Heart right ventricle (tissue), 16 donors: ENCODE results near the gene PCNP. TPM values are rescaled to one million over a fixed set of nuclear protein-coding genes. Genes with fewer than 3 reads are reported as not detected.

Experiments
- ATAC-seq, 8 donors: fragments of 200-7000 bp; cut with Tn5 transposase; one replicate each; pipeline ENCODE4 v1.9.1; 2020; ENCODE audit warnings: mild to moderate bottlenecking in 8 of 8, moderate library complexity in 8 of 8, moderate number of reproducible peaks in 1 of 8
- DNase-seq, 2 donors: peaks; one replicate each; pipeline ENCODE4 v3.0.0-alpha.2; 2020
- H3K27ac ChIP-seq, 10 donors: fragments of 200-600 bp; sonication (generic) in 2 of 10; one replicate each; pipeline versions ENCODE4 v1.5.0 to v1.8.0; 2020 to 2022; ENCODE audit warnings: mild to moderate bottlenecking in 3 of 10
- H3K27me3 ChIP-seq, 7 donors: fragments of 200-600 bp; one replicate each; pipeline ENCODE4 v1.8.0; 2021 to 2022; ENCODE audit warnings: mild to moderate bottlenecking in 2 of 7
- H3K36me3 ChIP-seq, 9 donors: fragments of 200-600 bp; sonication (generic) in 1 of 9; one replicate each; pipeline versions ENCODE4 v1.5.0 to v1.8.0; 2020 to 2022; ENCODE audit warnings: mild to moderate bottlenecking in 2 of 9
- H3K4me1 ChIP-seq, 9 donors: fragments of 200-600 bp; sonication (generic) in 1 of 9; one replicate each; pipeline versions ENCODE4 v1.5.0 to v1.8.0; 2020 to 2022; ENCODE audit warnings: mild to moderate bottlenecking in 4 of 9
- H3K4me3 ChIP-seq, 10 donors: fragments of 200-600 bp; sonication (generic) in 2 of 10; one replicate each; pipeline versions ENCODE4 v1.5.0 to v1.8.0; 2020 to 2022; ENCODE audit warnings: mild to moderate bottlenecking in 7 of 10, moderate library complexity in 2 of 10
- H3K9me3 ChIP-seq, 11 donors: fragments of 200-600 bp in 10 of 11; sonication (generic) in 2 of 11; one replicate each; pipeline versions ENCODE4 v1.5.0 to v1.8.0; 2013 to 2022; ENCODE audit warnings: mild to moderate bottlenecking in 2 of 11, control low read depth in 1 of 11, moderate library complexity in 1 of 11
- CTCF ChIP-seq, 9 donors: fragments of 200-600 bp; sonication (generic) in 2 of 9; IDR thresholded peaks; one replicate each; pipeline versions ENCODE4 v1.5.0 to v1.8.0; 2021 to 2022; ENCODE audit warnings: antibody characterized with exemption in 9 of 9, mild to moderate bottlenecking in 5 of 9, moderate library complexity in 1 of 9
- WGBS, 2 donors: extraction: QIAGEN DNeasy Blood & Tissue Kit; methylation state at CpG; one replicate each; pipeline ENCODE4 v1.1.7; 2013; ENCODE audit warnings: inconsistent platforms in 1 of 2; 5-methylcytosine and 5-hydroxymethylcytosine counted together
- intact Hi-C, 10 donors: fragments of 100-400 bp; cut with DNase I; formaldehyde crosslinking; loops; one replicate each; pipeline versions ENCODE4 v1.11.1 to v1.14.2; 2022
- polyA plus RNA-seq, 2 donors: library from polyadenylated mRNA; stranded (reverse); fragments of 200-250 nt; gene quantifications; one replicate each; pipeline ENCODE4 v1.2.3, GENCODE V29; 2013
- total RNA-seq, 10 donors: library from RNA; stranded (reverse); fragmentation: NEBNext Ultra II Directional in 3 of 10; extraction: Animal tissue kit (Norgen Biotek cat#: 25700) in 3 of 10; gene quantifications; one replicate each; pipeline versions ENCODE4 v1.2.1 to v1.2.4, GENCODE V29; 2021 to 2023
- donor health status: Arrhythmogenic right ventricular cardiomyopathy.
- donor health status: ischemic (EF 13 %, LVEDD 7.1; RV severe dilation, severe dysfunction).
- donor health status: healthy with polysubstance abuse.
- donor health status: DM: no; HTN: yes; CAD: no.
- donor health status: DM: no; HTN: no; CAD: no.
- donor health status: ischemic (EF 25% LVEDD 6.9; RV normal size, moderate dysfunction).
- donor health status: ischemic (EF 25% LVEDD 5.7; RV mildly dilated, moderate dysfunction).
- donor health status: healthy.
- donor health status: DM: yes; HTN: yes; CAD: no.
- donor health status: Ischemic cardiomyopathy.
- donor health status: ischemic (EF 35%, LVEDD 5.7; RV mildly dilated, moderate dysfunction).
- donor health status: nonischemic (EF 11% LVEDD 7.7; RV severe dilation, severe dysfunction).
- donor health status: DM: yes; HTN: yes; CAD: no.
- donor health status: PGD.
- donor health status: ischemic (EF 29% LVEDD 5.4; RV normal size, mild dysfunction).
- donor health status: nonischemic (EF 23%, LVEDD 6.1; RV moderate dilation, normal function).

Gene PCNP
- total and polyA plus RNA-seq, 12 donors, result 64.3 to 145 (median 121) TPM

GRCh38 chr3:101571028-101571895 is 2.7 kb upstream of the PCNP start:
- intact Hi-C loops, result loop anchor here in 7 of 10 donors (5.0 to 10.0 kb wide), 6 partner anchors 56 to 116 kb away; partner anchors contain the start of genes SENP7 (in 4 of the 7), RPL24 (in 1 of the 7) and ZBTB11 (in 1 of the 7)
- TF ChIP-seq CTCF (IDR thresholded peaks at IDR 0.05), result no peak

GRCh38 chr3:101574388-101575112 is 570 bp downstream of the PCNP start:
- Histone ChIP-seq H3K4me3 (peak overlapping the region; percentile 75 to 93 (median 92)), H3K27me3 (no peaks in the 10 kb centered on the region), H3K27ac (peak overlapping the region; percentile 94 to 99 (median 98)), H3K36me3 (peaks cover 0 to 23% (median 11%) of the 10 kb centered on the region in 9 donors), H3K4me1 (peaks cover 3 to 56% (median 48%) of the 10 kb centered on the region in 9 donors), H3K9me3 (no peaks in the 10 kb centered on the region)
- WGBS, 2 donors, result 0 to 1% methylated on average over 41 of the region's 41 CpGs
- DNase-seq, result peak; percentile 45 to 56
- ATAC-seq, result peak; percentile 43 to 84 (median 66)
- intact Hi-C loops, result loop anchor here in 8 of 10 donors (2.0 to 10.0 kb wide), 9 partner anchors 60 to 113 kb away; partner anchors contain the start of genes SENP7 (in 5 of the 8), ZBTB11 (in 3 of the 8) and RPL24 (in 1 of the 8)
- TF ChIP-seq CTCF (IDR thresholded peaks at IDR 0.05), result no peak

More at GRCh38 chr3:101571028-101571895, 2.7 kb upstream of the PCNP start:
- peaks cover 0 to 15% (median 5%) of the 10 kb centered on the region in 9 donors for H3K36me3 ChIP-seq
- H3K27ac ChIP-seq, result no peak overlapping the region
- no peak for ATAC-seq
- no peak for DNase-seq
- WGBS, 2 donors, result 69 to 72% methylated on average over 9 of the region's 9 CpGs
- H3K4me3 ChIP-seq, result no peak overlapping the region
- H3K27me3 ChIP-seq, result no peaks in the 10 kb centered on the region
- H3K4me1 ChIP-seq, result peaks cover 3 to 25% (median 19%) of the 10 kb centered on the region in 9 donors
- H3K9me3 ChIP-seq, result no peaks in the 10 kb centered on the region

- Histone ChIP-seq H3K4me3 (no peak overlapping the region), H3K27me3 (no peaks in the 10 kb centered on the region), H3K27ac (peak overlapping the region in 8 of 10 donors; percentile 8 to 73 (median 60)), H3K36me3 (peaks cover 0 to 48% (median 18%) of the 10 kb centered on the region in 9 donors), H3K4me1 (peaks cover 3 to 77% (median 70%) of the 10 kb centered on the region in 9 donors), H3K9me3 (no peaks in the 10 kb centered on the region)
- ATAC-seq (no peak), DNase-seq (no peak)
- TF ChIP-seq CTCF (IDR thresholded peaks at IDR 0.05), result no peak
- WGBS, 2 donors, result 97% methylated on average over 6 of the region's 6 CpGs
- intact Hi-C loops, result loop anchor here in 3 of 10 donors (10.0 kb wide), 3 partner anchors 58 to 98 kb away; partner anchors contain the start of genes SENP7 (in 1 of the 3) and ZBTB11 (in 1 of the 3)
Measured at GRCh38 chr3:101577286-101577685, 3.3 kb downstream of the PCNP start.

- Histone ChIP-seq H3K27me3 (no peaks in the 10 kb centered on the region), H3K4me1 (peaks cover 0 to 24% (median 8%) of the 10 kb centered on the region in 9 donors), H3K4me3 (no peak overlapping the region), H3K27ac (no peak overlapping the region), H3K9me3 (no peaks in the 10 kb centered on the region), H3K36me3 (peaks cover 0 to 97% (median 25%) of the 10 kb centered on the region in 9 donors)
- DNase-seq, result no peak
- no peak for ATAC-seq
- no peak for TF ChIP-seq CTCF (IDR thresholded peaks at IDR 0.05)
- intact Hi-C loops, result no loop called here
- 5% methylated on average over 1 of the region's 1 CpG for WGBS, 2 donors
Measured at GRCh38 chr3:101588616-101589015, 14.6 kb downstream of the PCNP start.
